ENCODE measurements around the gene CRYBA4.

DNA sequence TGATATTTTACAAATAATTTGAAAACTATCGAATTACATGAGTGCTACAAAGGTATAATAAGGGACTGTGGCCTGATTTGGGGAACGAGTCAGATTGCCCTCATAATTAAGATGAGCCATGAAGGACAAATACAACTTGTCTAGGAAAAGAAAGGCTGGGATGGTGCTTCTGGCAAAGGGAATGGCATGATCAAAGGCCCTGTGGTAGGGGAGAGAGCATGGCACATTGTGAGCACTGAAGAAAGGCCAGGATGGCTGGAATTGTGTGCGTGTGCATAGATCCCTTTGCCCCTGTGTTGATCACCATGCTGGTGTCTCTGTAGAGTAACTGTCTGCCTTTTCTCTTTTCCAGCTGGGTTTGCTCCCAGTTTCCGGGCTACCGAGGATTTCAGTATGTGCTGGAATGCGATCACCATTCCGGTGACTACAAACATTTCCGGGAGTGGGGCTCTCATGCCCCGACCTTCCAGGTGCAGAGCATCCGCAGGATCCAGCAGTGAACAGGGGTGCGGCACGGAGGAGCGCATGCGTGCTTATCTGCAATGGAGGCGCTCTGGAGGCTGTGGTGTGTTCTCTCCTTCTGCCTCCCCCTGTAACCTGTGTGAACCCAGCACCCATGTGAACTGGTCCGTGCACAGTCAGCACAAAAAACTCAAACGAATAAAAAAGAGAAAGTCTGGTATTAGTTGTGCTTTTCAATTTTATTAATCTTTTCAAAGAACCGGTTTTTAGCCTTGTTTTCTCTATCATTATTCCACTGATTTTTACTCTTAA lies 8.4 kb downstream of the CRYBA4 start:
- TF ChIP-seq, protein P1, sequence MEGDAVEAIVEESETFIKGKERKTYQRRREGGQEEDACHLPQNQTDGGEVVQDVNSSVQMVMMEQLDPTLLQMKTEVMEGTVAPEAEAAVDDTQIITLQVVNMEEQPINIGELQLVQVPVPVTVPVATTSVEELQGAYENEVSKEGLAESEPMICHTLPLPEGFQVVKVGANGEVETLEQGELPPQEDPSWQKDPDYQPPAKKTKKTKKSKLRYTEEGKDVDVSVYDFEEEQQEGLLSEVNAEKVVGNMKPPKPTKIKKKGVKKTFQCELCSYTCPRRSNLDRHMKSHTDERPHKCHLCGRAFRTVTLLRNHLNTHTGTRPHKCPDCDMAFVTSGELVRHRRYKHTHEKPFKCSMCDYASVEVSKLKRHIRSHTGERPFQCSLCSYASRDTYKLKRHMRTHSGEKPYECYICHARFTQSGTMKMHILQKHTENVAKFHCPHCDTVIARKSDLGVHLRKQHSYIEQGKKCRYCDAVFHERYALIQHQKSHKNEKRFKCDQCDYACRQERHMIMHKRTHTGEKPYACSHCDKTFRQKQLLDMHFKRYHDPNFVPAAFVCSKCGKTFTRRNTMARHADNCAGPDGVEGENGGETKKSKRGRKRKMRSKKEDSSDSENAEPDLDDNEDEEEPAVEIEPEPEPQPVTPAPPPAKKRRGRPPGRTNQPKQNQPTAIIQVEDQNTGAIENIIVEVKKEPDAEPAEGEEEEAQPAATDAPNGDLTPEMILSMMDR (conservative IDR thresholded peaks at IDR 0.05; ENCODE audit: low read depth, low read length) = no peak
- TF ChIP-seq EZH2phosphoT487 (IDR thresholded peaks at IDR 0.05; ENCODE audit: borderline replicate concordance, low read length) = no peak
- no peak for TF ChIP-seq EZH2 (IDR thresholded peaks at IDR 0.05; ENCODE audit: low read length, unreplicated experiment)

Data from PC-3 (cell line).